ENCODE data around the gene BACE1-AS. TPM values are rescaled to one million over a fixed set of nuclear protein-coding genes. Genes with fewer than 3 reads are reported as not detected.
"Not testable (repeated sequence)": the region's sequence is repeated elsewhere in the genome, so short reads cannot be mapped to it uniquely, and the experiment has no call there.

Gene BACE1-AS
- total RNA-seq, 1 experiment from 2014 or later = 3.6 TPM

DNA sequence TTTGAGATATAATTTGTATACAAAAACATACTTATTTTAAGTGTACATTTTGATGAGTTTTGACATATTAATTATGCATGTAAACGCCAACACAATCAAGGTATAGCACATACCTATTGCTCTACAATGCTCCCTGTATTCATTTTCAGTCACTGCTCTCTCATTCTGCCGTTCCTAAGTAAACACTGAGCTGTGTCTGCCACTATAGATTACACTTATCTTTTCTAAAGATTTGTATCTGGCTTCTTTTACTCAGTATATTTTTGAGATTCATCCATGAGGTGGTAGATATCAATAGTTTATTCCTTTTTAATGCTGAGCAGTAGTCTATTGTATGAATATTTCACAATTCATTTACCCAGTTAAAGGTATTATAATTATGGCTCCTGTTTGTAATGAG lies 25.4 kb upstream of the BACE1-AS start:
- intact Hi-C loops (cut with micrococcal nuclease) = no loop called here
- no peak for TF ChIP-seq EZH2 (IDR thresholded peaks at IDR 0.05; ENCODE audit: low read length, unreplicated experiment)
- no peak for TF ChIP-seq EZH2phosphoT487 (IDR thresholded peaks at IDR 0.05; ENCODE audit: borderline replicate concordance, low read length)
- TF ChIP-seq, protein P1, sequence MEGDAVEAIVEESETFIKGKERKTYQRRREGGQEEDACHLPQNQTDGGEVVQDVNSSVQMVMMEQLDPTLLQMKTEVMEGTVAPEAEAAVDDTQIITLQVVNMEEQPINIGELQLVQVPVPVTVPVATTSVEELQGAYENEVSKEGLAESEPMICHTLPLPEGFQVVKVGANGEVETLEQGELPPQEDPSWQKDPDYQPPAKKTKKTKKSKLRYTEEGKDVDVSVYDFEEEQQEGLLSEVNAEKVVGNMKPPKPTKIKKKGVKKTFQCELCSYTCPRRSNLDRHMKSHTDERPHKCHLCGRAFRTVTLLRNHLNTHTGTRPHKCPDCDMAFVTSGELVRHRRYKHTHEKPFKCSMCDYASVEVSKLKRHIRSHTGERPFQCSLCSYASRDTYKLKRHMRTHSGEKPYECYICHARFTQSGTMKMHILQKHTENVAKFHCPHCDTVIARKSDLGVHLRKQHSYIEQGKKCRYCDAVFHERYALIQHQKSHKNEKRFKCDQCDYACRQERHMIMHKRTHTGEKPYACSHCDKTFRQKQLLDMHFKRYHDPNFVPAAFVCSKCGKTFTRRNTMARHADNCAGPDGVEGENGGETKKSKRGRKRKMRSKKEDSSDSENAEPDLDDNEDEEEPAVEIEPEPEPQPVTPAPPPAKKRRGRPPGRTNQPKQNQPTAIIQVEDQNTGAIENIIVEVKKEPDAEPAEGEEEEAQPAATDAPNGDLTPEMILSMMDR (conservative IDR thresholded peaks at IDR 0.05; ENCODE audit: low read depth, low read length) = no peak
- BruUV-seq (replicated peaks) = no TSS peak
- H3K36me3 ChIP-seq (ENCODE audit: low read depth, low read length) = 0 out of 2 replicates have a peak, but pooled peaks cover 3% of the 10 kb centered on the region
- H3K9me3 ChIP-seq (ENCODE audit: low read length) = no peaks in the 10 kb centered on the region
- no peak overlapping the region for H3K27ac ChIP-seq (ENCODE audit: low read length)
- H3K27me3 ChIP-seq (ENCODE audit: low read length) = no peaks in the 10 kb centered on the region
- H3K9me2 ChIP-seq (replicated peaks; ENCODE audit: low read length) = no peaks in the 10 kb centered on the region
- ChIA-PET POLR2A (ENCODE audit: unreplicated experiment) (no interaction called here), CTCF (no interaction called here)
- ATAC-seq (no peak), DNase-seq (no peak)
- no peak overlapping the region for H2AFZ ChIP-seq (ENCODE audit: low read length)
- no peaks in the 10 kb centered on the region for H3K79me2 ChIP-seq (ENCODE audit: low read length)
- no peaks in the 10 kb centered on the region for H4K20me1 ChIP-seq (ENCODE audit: low read length)
- no peaks in the 10 kb centered on the region for H3K4me1 ChIP-seq (ENCODE audit: insufficient read depth, low read length)
- no peak overlapping the region for H3K4me2 ChIP-seq (ENCODE audit: low read length)
- no peak overlapping the region for H3K4me3 ChIP-seq (ENCODE audit: low read length)
- no peak overlapping the region for H3K9ac ChIP-seq (ENCODE audit: low read length)
- H3F3A ChIP-seq (ENCODE audit: low read length, unreplicated experiment) = no peaks in the 10 kb centered on the region

DNA sequence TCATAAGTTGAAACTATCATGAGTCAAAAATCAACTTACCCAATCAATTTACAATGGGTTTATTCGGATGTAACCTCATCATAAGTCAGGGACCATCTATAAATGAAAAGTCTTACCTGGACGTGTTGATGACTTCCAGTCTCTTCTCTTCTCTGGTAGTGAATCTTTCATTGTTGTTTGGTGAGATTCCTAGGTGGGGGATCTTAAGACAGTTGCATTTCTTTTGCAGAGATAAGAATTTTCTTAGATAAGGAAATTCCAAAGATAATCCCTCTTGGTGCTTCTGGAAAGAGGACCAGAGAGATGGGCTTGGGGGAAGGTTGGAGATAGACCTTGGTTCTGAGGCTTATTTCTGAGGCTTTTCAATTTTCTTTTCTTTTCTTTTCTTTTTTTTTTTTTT lies 21.3 kb upstream of the BACE1-AS start:
- ChIA-PET CTCF (no interaction called here), POLR2A (ENCODE audit: unreplicated experiment) (no interaction called here)
- Histone ChIP-seq H2AFZ (ENCODE audit: low read length) (no peak overlapping the region), H3K27me3 (ENCODE audit: low read length) (no peaks in the 10 kb centered on the region), H3F3A (ENCODE audit: low read length, unreplicated experiment) (no peaks in the 10 kb centered on the region), H3K9ac (ENCODE audit: low read length) (no peak overlapping the region), H4K20me1 (ENCODE audit: low read length) (no peaks in the 10 kb centered on the region), H3K79me2 (ENCODE audit: low read length) (no peaks in the 10 kb centered on the region), H3K27ac (ENCODE audit: low read length) (no peak overlapping the region), H3K9me2 (replicated peaks; ENCODE audit: low read length) (no peaks in the 10 kb centered on the region), H3K4me1 (ENCODE audit: insufficient read depth, low read length) (no peaks in the 10 kb centered on the region), H3K4me2 (ENCODE audit: low read length) (no peak overlapping the region), H3K9me3 (ENCODE audit: low read length) (0 out of 2 replicates have a peak, but pooled peaks cover 4% of the 10 kb centered on the region), H3K36me3 (ENCODE audit: low read depth, low read length) (peaks cover 14% of the 10 kb centered on the region; the same call in 1 of the 2 replicates), H3K4me3 (ENCODE audit: low read length) (no peak overlapping the region)
- DNase-seq (no peak), ATAC-seq (no peak)
- BruUV-seq (replicated peaks) = no TSS peak
- intact Hi-C loops (cut with micrococcal nuclease) = no loop called here
- TF ChIP-seq EZH2phosphoT487 (IDR thresholded peaks at IDR 0.05; ENCODE audit: borderline replicate concordance, low read length) (no peak), EZH2 (IDR thresholded peaks at IDR 0.05; ENCODE audit: low read length, unreplicated experiment) (no peak)
- TF ChIP-seq, protein P1 (conservative IDR thresholded peaks at IDR 0.05; ENCODE audit: low read depth, low read length) = no peak

DNA sequence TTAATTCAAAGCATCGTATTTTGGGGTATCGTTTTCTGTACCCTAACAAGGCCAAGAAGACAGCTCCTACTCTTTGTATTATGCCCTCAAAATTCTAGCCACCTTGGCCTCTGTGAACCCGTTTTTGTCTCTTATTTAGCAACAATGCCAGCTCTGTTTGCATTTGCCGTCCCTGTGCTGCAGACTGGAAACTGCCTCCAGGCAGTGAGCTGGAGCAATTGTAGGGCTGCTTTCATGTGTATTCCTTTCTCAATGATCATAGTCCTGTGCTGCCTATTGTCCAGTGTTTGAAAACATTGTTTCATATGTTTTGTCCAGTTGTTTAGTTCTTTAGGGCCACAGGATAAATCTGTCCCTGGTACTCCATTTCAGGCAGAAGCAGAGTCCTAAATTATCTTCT lies 19.9 kb upstream of the BACE1-AS start:
- TF ChIP-seq EZH2phosphoT487 (IDR thresholded peaks at IDR 0.05; ENCODE audit: borderline replicate concordance, low read length) (no peak), EZH2 (IDR thresholded peaks at IDR 0.05; ENCODE audit: low read length, unreplicated experiment) (no peak)
- TF ChIP-seq, protein P1 (conservative IDR thresholded peaks at IDR 0.05; ENCODE audit: low read depth, low read length) = no peak
- no TSS peak for BruUV-seq (replicated peaks)
- Histone ChIP-seq H3K4me2 (ENCODE audit: low read length) (no peak overlapping the region), H3K9me3 (ENCODE audit: low read length) (0 out of 2 replicates have a peak, but pooled peaks cover 4% of the 10 kb centered on the region), H3K27ac (ENCODE audit: low read length) (no peak overlapping the region), H3K9ac (ENCODE audit: low read length) (no peak overlapping the region), H3K36me3 (ENCODE audit: low read depth, low read length) (peaks cover 14% of the 10 kb centered on the region; the same call in 1 of the 2 replicates), H3K27me3 (ENCODE audit: low read length) (no peaks in the 10 kb centered on the region), H3K4me1 (ENCODE audit: insufficient read depth, low read length) (no peaks in the 10 kb centered on the region), H4K20me1 (ENCODE audit: low read length) (no peaks in the 10 kb centered on the region), H3K79me2 (ENCODE audit: low read length) (no peaks in the 10 kb centered on the region), H3K9me2 (replicated peaks; ENCODE audit: low read length) (no peaks in the 10 kb centered on the region), H3F3A (ENCODE audit: low read length, unreplicated experiment) (no peaks in the 10 kb centered on the region), H3K4me3 (ENCODE audit: low read length) (no peak overlapping the region), H2AFZ (ENCODE audit: low read length) (no peak overlapping the region)
- CTCF ChIA-PET = no interaction called here
- DNase-seq = no peak
- intact Hi-C loops (cut with micrococcal nuclease) = no loop called here
- ATAC-seq = no peak
- POLR2A ChIA-PET (ENCODE audit: unreplicated experiment) = no interaction called here

DNA sequence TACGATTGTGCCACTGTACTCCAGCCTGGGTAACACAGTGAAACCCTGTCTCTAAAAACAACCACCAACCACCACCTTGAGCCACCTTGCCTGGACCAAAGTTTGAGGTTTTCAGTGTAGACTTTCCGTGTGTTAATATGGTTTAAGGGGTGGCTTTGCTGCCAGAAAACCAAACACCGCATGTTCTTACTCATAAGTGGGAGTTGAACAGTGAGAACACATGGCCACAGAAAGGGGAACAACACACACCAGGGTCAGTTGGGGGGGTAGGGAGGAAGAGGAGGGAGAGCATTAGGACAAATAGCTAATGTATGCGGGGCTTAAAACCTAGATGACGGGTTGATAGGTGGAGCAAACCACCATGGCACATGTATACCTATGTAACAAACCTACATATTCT lies 19.0 kb upstream of the BACE1-AS start:
- H3K36me3 ChIP-seq (ENCODE audit: low read depth, low read length) = peaks cover 12% of the 10 kb centered on the region; the same call in 1 of the 2 replicates
- POLR2A ChIA-PET (ENCODE audit: unreplicated experiment); CTCF ChIA-PET; H4K20me1 ChIP-seq (ENCODE audit: low read length); H2AFZ ChIP-seq (ENCODE audit: low read length); H3K4me3 ChIP-seq (ENCODE audit: low read length); H3K4me1 ChIP-seq (ENCODE audit: insufficient read depth, low read length); H3K9me3 ChIP-seq (ENCODE audit: low read length); H3K9ac ChIP-seq (ENCODE audit: low read length); H3K79me2 ChIP-seq (ENCODE audit: low read length); H3K9me2 ChIP-seq (replicated peaks; ENCODE audit: low read length); intact Hi-C loops (cut with micrococcal nuclease); BruUV-seq (replicated peaks); ATAC-seq; DNase-seq; H3K27me3 ChIP-seq (ENCODE audit: low read length); H3K27ac ChIP-seq (ENCODE audit: low read length); H3F3A ChIP-seq (ENCODE audit: low read length, unreplicated experiment); H3K4me2 ChIP-seq (ENCODE audit: low read length): not testable (repeated sequence)
